Fibroblast of lung (primary cell): ENCODE measurements around the gene PACSIN2. TPM values are rescaled to one million over a fixed set of nuclear protein-coding genes. Genes with fewer than 3 reads are reported as not detected.
"Not testable (repeated sequence)": the region's sequence is repeated elsewhere in the genome, so short reads cannot be mapped to it uniquely, and the experiment has no call there.

Experiments
- DNase-seq, 2 donors: peaks; one replicate each; pipeline versions ENCODE4 v3.0.0 to v3.0.0-alpha.2; 2010; ENCODE audit warnings: low read depth in 2 of 2
- H2AFZ ChIP-seq: 2 replicates; pipeline ENCODE4 v1.5.1; 2012; ENCODE audit warnings: low read length, control low read depth, inconsistent platforms
- H3K27ac ChIP-seq: 2 replicates; pipeline ENCODE4 v1.5.1; 2011; ENCODE audit warnings: low read length, control low read depth; ENCODE audit not compliant: insufficient read depth
- H3K27me3 ChIP-seq: 2 replicates; pipeline ENCODE4 v1.5.1; 2011; ENCODE audit warnings: mild to moderate bottlenecking, low read length; ENCODE audit not compliant: control insufficient read depth, insufficient read depth
- H3K36me3 ChIP-seq: 2 replicates; pipeline ENCODE4 v1.5.1; 2011; ENCODE audit warnings: low read length; ENCODE audit not compliant: control insufficient read depth, insufficient read depth
- H3K4me1 ChIP-seq: 2 replicates; pipeline ENCODE4 v1.5.1; 2011; ENCODE audit warnings: low read length; ENCODE audit not compliant: control insufficient read depth, insufficient read depth; ENCODE audit errors: extremely low read depth
- H3K4me2 ChIP-seq: 2 replicates; pipeline ENCODE4 v1.5.1; 2011; ENCODE audit warnings: low read length, control low read depth; ENCODE audit not compliant: insufficient read depth; ENCODE audit errors: extremely low read depth
- H3K4me3 ChIP-seq, 4 experiments: fragments of 200-600 bp in 1 of 4; sonication (generic) in 1 of 4; replicated peaks in 1 of 4; 2 replicates each; pipeline ENCODE4 v1.5.1; 2011 to 2016; ENCODE audit warnings: low read length in 4 of 4, low read depth in 3 of 4, mild to moderate bottlenecking in 3 of 4, control low read depth in 2 of 4, inconsistent platforms in 1 of 4, mixed read lengths in 1 of 4; ENCODE audit not compliant: insufficient read depth in 1 of 4; ENCODE audit errors: control extremely low read depth in 1 of 4
- H3K79me2 ChIP-seq: 2 replicates; pipeline ENCODE4 v1.5.1; 2012; ENCODE audit warnings: mild to moderate bottlenecking, low read length, inconsistent platforms; ENCODE audit not compliant: control insufficient read depth, insufficient read depth
- H3K9ac ChIP-seq: 2 replicates; pipeline ENCODE4 v1.5.1; 2011; ENCODE audit warnings: mild to moderate bottlenecking, low read length, control low read depth; ENCODE audit not compliant: insufficient read depth
- H3K9me3 ChIP-seq: 2 replicates; pipeline ENCODE4 v1.5.1; 2012; ENCODE audit warnings: low read depth, low read length; ENCODE audit not compliant: control insufficient read depth, insufficient read depth
- H4K20me1 ChIP-seq: 2 replicates; pipeline ENCODE4 v1.5.1; 2011; ENCODE audit warnings: low read length; ENCODE audit not compliant: control insufficient read depth, insufficient read depth; ENCODE audit errors: extremely low read depth
- EZH2 ChIP-seq: IDR thresholded peaks from 2 replicates; pipeline ENCODE4 v1.5.1; 2012; ENCODE audit warnings: low read length, control low read depth, mild to moderate bottlenecking; ENCODE audit errors: missing control alignments
- polyA plus RNA-seq, 2 donors: library from polyadenylated mRNA; depleted of rRNA in 1 of 2; stranded (reverse) in 1 of 2; unstranded in 1 of 2; fragments of >200 nt; gene quantifications; 2 replicates each; pipeline ENCODE4 v1.2.1, GENCODE V29; 2011 to 2012; ENCODE audit warnings: missing spikeins in 1 of 2
- total RNA-seq: library from RNA; depleted of rRNA; stranded (reverse); fragments of >200 nt; gene quantifications from 2 replicates; pipeline ENCODE4 v1.2.1, GENCODE V29; 2014
- TF ChIP-seq, protein P1 (sequence below), 2 donors: IDR thresholded peaks in 1 of 2; conservative IDR thresholded peaks in 1 of 2; 1 replicate in 1 of 2; 2 replicates in 1 of 2; pipeline ENCODE4 v1.5.1; 2011 to 2012; ENCODE audit warnings: low read length in 2 of 2, control low read depth in 1 of 2, inconsistent platforms in 1 of 2, low read depth in 1 of 2, mild to moderate bottlenecking in 1 of 2

Gene PACSIN2
- total and polyA plus RNA-seq, 2 donors (not counting 1 experiment from before 2014, with no cell fraction given), result 30.1 to 41.4 TPM

DNA sequence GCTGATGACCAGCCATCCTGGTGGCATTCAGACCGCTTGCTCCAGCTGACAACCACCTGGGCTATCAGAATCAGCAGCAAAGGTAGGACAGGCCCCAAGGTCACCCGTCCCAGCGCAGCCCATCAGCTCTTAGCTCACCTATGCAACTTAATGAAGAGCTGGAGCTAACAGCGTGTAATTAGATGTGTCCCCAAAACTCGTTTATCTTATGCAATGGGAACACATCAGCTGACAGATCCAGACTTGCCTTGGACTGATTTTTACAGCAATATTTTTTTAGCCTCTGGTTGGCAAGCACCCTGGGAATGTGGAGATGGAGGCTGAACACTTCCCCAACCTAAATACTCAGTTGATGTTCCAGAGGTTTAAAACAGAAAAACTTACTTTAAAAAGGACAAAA lies 76.0 kb downstream of the PACSIN2 start:
- Histone ChIP-seq H2AFZ (no peak overlapping the region), H3K4me2 (no peak overlapping the region), H3K9ac (no peak overlapping the region), H3K4me1 (peaks cover 33% of the 10 kb centered on the region), H3K4me3 (no peak overlapping the region), H3K79me2 (peaks cover 24% of the 10 kb centered on the region), H3K9me3 (no peaks in the 10 kb centered on the region), H3K27ac (peak overlapping the region; percentile 73), H4K20me1 (no peaks in the 10 kb centered on the region), H3K27me3 (no peaks in the 10 kb centered on the region), H3K36me3 (no peaks in the 10 kb centered on the region)
- DNase-seq, result no peak
- TF ChIP-seq, protein P1, sequence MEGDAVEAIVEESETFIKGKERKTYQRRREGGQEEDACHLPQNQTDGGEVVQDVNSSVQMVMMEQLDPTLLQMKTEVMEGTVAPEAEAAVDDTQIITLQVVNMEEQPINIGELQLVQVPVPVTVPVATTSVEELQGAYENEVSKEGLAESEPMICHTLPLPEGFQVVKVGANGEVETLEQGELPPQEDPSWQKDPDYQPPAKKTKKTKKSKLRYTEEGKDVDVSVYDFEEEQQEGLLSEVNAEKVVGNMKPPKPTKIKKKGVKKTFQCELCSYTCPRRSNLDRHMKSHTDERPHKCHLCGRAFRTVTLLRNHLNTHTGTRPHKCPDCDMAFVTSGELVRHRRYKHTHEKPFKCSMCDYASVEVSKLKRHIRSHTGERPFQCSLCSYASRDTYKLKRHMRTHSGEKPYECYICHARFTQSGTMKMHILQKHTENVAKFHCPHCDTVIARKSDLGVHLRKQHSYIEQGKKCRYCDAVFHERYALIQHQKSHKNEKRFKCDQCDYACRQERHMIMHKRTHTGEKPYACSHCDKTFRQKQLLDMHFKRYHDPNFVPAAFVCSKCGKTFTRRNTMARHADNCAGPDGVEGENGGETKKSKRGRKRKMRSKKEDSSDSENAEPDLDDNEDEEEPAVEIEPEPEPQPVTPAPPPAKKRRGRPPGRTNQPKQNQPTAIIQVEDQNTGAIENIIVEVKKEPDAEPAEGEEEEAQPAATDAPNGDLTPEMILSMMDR (conservative IDR thresholded peaks at IDR 0.05 in 1 of 2, IDR thresholded peaks at IDR 0.05 in 1 of 2; ENCODE audit: low read depth in 1 of 2, low read length in 2 of 2), result no peak
- no peak for TF ChIP-seq EZH2

DNA sequence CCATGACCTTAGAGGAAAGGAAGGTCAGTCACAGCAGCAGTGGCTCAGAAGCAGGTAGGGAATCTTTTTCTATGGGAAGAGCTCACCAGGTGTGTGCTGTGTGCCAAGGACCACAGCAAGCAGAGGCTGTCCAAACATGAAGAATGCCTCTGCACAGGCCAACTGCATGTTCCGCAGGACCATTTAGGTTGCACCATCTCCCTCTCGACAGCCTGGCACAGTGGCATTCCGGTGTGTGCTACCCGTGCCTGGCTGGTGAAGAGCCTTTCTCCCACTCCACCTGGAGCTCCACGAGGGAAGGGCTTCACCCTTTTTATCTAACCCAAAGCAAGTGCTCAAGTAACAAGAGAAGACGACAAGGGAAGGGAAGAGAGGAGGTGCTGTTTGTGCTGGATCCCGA lies 76.5 kb downstream of the PACSIN2 start:
- H3K4me2 ChIP-seq, result no peak overlapping the region
- H3K27me3 ChIP-seq, result no peaks in the 10 kb centered on the region
- peaks cover 24% of the 10 kb centered on the region for H3K79me2 ChIP-seq
- peaks cover 34% of the 10 kb centered on the region for H3K4me1 ChIP-seq
- TF ChIP-seq, protein P1 (conservative IDR thresholded peaks at IDR 0.05 in 1 of 2, IDR thresholded peaks at IDR 0.05 in 1 of 2; ENCODE audit: low read depth in 1 of 2, low read length in 2 of 2), result no peak
- TF ChIP-seq EZH2, result no peak
- no peak overlapping the region for H3K4me3 ChIP-seq
- H3K36me3 ChIP-seq, result no peaks in the 10 kb centered on the region
- no peak overlapping the region for H3K9ac ChIP-seq
- H3K27ac ChIP-seq, result no peak overlapping the region
- no peak for DNase-seq
- H3K9me3 ChIP-seq, result no peaks in the 10 kb centered on the region
- no peaks in the 10 kb centered on the region for H4K20me1 ChIP-seq
- no peak overlapping the region for H2AFZ ChIP-seq

DNA sequence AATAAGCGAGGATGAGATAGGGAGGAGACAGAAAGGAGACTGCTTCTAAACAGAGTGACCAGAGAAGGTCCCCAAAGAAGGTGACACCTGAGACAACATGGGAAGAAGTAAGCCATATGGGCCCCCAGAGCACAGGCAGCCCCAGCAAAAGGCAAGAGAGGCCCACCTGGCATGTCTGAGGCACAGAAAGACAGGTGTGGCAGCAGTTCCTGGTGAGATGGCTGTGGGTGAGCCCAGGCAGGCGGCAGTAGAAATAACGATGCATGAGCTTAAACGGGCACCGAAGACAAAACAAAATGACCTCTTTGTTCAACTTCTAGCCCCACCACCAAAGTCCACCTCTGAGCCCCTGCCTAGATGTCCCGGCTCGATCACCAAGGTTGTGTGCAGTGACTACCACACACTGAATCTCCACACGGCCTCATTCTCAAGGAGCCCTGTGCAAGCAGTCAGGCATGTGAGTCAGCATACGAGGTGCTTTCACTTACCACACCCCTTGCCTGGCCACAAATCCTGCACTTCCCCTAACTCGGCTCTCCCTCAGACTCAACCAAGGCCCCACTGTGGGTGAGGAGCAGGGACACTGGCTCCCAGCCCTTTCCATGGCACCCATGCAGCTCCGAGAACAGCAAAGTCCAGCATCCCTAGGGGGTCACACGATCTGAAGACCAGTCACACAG lies 77.6 kb downstream of the PACSIN2 start:
- Histone ChIP-seq H3K9me3 (no peaks in the 10 kb centered on the region), H3K4me2 (peak overlapping the region; percentile 30), H3K9ac (peak overlapping the region; percentile 9), H3K27me3 (no peaks in the 10 kb centered on the region), H3K4me3 (no peak overlapping the region), H3K36me3 (no peaks in the 10 kb centered on the region), H3K4me1 (peaks cover 38% of the 10 kb centered on the region), H3K79me2 (peaks cover 30% of the 10 kb centered on the region), H2AFZ (no peak overlapping the region), H3K27ac (peak overlapping the region; percentile 52), H4K20me1 (no peaks in the 10 kb centered on the region)
- no peak for TF ChIP-seq EZH2
- TF ChIP-seq, protein P1 (conservative IDR thresholded peaks at IDR 0.05 in 1 of 2, IDR thresholded peaks at IDR 0.05 in 1 of 2; ENCODE audit: low read depth in 1 of 2, low read length in 2 of 2), result no peak
- peak; percentile 72 to 91 for DNase-seq

DNA sequence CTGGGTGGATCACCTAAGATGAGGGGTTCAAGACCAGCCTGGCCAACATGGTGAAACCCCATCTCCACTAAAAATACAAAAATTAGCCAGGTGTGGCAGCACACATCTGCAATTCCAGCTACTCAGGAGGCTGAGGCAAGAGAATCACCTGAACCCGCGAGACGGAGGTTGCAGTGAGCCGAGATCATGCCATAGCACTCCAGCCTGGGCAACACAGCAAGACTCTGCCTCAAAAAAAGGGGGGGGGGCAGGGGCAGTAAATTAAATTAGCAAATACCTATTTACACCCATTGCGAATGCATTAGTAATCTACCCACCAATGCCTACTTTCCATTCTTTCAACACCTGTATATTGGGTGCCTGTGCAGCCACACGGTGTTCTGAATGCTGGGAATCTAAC lies 78.3 kb downstream of the PACSIN2 start:
- Histone ChIP-seq H3K79me2 (peaks cover 35% of the 10 kb centered on the region), H3K4me1 (peaks cover 43% of the 10 kb centered on the region), H3K4me2 (peak overlapping the region; percentile 30), H3K27ac (peak overlapping the region; percentile 52)
- H2AFZ ChIP-seq, DNase-seq, H3K4me3 ChIP-seq, H3K9ac ChIP-seq, H3K9me3 ChIP-seq, H3K36me3 ChIP-seq, H3K27me3 ChIP-seq, H4K20me1 ChIP-seq: not testable (repeated sequence)
